Activated CD8-positive, alpha-beta memory T cell treated with anti-CD3 and anti-CD28 coated beads for 24 hours (primary cell): ENCODE results near the gene SMAD3.

Experiments used
- DNase-seq: peaks from one replicate; pipeline ENCODE4 v3.0.0-alpha.2; 2020

Gene SMAD3

GRCh38 chr15:67170143-67170925 is 104.9 kb downstream of the SMAD3 start:
- DNase-seq, result no peak

DNA sequence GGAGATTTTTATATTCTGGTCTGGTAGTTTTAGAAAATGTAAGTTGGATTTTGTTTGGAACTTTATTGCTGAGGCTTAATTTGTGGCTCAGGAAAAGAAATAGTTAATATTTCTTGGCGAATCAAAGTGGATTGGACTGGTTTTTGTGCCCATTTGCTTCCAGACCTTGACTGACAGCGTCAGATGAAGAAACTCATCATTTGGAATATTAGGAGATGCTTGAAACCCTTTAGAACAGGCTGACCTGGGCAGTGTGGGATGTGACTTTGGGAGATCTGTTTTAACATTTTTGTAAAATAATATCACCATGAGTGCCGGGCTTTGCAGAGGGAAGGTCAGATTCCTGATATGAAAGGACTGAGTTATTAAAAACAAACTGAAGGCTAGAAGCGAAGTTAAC is 106.1 kb downstream of the SMAD3 start:
- DNase-seq, result no peak

DNA sequence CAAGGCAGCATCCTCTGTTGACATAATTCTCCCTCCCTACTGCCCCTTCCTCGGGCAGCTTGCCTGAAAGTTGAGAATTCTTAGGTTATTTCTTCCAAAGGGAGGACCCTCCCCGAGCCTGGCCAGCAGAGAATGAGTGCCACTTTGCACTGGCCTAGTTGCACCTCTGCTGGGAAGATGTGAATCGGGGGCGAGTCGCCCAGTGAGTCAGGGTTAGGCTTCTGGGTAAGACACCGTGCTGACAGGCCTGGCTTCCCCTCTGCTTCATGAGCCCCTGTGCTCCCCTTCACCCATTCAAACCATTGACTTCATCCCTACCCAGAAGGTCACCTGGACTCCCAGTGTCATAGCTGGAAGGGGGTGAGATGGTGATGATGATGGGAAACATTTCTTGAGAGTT is 106.8 kb downstream of the SMAD3 start:
- DNase-seq, result no peak

DNA sequence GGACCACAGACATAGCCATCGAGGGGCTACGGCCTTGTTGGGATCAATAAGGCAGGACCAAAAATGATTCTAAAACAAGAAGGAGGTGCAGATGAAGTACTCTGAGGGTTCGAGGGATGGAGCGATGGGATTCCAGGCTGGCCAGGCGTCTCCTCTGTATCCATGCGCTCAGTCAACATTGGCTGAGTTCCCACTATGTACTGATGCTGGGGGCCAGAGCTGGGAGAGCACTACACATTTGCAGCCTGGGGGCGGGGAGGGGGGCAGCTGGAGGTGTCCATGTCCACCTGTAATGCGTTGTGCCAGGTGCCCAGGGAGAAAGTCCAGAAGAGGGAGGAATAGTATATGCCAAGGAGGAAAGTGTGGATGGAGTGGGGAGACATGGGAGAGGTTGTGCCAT is 107.6 kb downstream of the SMAD3 start:
- DNase-seq, result no peak

- DNase-seq, result no peak
Measured at GRCh38 chr15:67173786-67174185, 108.4 kb downstream of the SMAD3 start.

DNA sequence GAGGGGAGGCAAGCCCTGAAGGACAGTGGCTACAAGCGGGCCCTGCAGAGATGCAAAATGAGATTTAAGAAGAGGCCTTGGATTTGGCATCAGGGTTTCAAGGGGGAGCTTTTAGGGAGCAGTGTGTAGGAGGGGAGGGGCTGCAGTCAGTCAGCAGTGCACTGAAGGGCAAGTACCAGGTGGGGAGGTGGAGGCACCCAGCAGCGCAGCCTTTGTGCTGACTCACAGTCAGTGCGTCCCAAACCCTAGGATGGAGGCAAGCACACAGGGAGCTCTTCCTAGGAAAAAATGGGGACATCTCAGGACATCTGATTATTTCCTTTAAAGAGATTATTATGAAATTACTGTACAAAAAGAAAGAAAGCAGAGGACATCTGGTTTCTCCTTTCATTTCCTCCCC is 109.0 kb downstream of the SMAD3 start:
- no peak for DNase-seq

DNA sequence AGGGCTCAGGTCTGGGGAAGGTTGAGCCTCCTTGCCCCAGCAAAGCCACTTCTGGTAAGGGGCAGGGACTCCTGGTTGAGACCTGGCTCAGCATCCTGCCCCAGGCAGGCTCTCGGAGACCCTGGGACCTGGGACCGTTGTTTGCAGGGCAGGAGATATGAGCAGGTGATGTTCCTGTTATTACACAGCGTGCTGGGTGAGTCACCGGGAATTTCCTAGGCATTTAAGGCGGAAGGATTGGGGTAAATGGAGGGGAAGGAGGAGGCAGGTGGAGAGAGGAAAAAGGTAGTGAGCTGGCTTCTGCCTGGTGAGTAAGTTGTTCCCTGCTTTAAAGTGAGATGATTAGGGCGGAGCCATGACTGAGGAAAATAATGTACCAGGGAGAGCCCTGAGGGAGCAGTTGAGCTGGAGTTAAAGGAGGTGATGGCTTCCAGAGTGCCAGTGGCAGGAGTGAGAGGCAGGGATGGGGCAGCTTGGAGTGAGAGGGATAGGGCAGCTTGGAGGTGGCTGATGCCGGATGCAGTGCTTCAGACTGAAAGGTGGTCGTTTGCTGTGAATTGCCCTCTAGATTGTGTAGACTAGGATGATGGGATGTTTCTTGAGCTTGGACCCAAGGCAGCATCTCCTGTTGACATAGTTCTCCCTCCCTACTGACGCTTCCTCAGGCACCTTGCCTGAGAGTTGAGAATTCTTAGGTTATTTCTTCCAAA is 109.6 kb downstream of the SMAD3 start:
- DNase-seq, result no peak

DNA sequence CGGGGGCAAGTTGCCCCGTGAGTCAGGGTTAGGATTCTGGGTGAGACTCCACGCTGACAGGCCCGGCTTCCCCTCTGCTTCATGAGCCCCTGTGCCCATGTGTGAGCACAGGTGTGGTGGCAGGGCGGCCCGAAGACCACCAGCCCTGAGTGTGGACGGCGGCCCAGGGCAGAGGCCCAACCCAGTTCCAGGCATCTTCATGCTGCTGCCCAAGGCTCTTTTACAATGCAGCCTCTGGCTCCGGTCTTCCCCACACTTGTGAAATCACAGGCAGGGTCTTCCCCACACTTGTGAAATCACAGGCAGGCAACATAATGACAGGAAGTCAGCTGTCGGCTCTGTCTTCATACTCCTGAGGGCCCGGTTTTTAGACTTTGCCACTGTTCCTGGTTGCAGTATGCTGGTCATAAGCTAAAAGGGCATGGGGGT is 110.3 kb downstream of the SMAD3 start:
- DNase-seq, result no peak

GRCh38 chr15:67176195-67176971 is 111.0 kb downstream of the SMAD3 start:
- no peak for DNase-seq

DNA sequence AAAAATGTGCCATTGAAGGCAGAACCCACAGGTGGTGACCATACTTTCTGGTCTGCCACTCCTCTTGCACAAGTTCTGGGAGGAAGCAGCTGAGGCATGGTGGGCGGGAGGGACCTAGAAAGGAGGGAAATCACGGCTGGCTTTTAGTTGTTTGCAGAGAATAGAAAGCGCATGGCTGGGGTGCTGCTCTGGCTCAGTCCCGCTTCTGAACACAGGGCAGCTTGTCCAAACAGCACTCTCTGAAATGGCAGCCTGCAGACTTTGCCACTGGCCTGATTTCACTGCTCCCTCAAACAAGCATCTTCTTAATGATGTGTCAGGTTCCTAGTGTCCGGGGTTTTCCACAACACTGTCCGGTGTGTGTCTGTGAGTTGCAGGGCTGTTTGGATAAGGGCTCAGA is 112.3 kb downstream of the SMAD3 start:
- no peak for DNase-seq

- DNase-seq, result no peak
Measured at GRCh38 chr15:67178569-67179210, 113.3 kb downstream of the SMAD3 start.

DNA sequence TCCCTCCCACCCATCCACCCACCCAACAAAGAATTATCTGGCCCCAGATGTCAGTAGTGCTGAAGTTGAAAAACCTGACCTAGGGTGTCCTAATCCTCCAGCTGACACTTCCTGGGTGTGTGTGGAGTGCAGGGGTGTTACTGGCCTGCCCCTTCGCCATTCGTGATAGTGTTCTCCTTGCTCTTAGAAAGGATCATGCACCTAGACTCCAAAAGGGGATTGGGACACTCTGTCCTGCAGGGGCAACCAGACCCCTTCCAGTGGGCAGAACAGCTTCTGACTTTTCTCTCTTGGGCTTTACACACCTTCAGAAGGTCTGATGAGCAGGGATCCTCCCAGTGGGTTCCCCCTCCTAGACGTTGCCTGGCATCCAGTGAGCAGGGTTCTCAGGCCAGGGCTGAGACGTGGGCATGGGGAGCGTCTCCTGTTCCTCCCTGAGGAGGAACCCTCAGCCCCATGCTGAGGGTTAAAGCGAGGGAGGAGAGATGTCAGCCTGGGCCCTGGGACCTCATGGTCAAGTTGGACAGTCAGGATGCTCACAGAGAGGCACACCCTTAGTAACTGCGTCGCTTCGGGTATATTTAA is 114.1 kb downstream of the SMAD3 start:
- DNase-seq, result no peak

- DNase-seq, result no peak
Measured at GRCh38 chr15:67180035-67180434, 114.6 kb downstream of the SMAD3 start.

GRCh38 chr15:67180514-67181191 is 115.3 kb downstream of the SMAD3 start:
- DNase-seq, result no peak

GRCh38 chr15:67181221-67181639 is 115.8 kb downstream of the SMAD3 start:
- peak; percentile 53 for DNase-seq

- DNase-seq, result peak; percentile 35
Measured at GRCh38 chr15:67183443-67184169, 118.2 kb downstream of the SMAD3 start.

DNA sequence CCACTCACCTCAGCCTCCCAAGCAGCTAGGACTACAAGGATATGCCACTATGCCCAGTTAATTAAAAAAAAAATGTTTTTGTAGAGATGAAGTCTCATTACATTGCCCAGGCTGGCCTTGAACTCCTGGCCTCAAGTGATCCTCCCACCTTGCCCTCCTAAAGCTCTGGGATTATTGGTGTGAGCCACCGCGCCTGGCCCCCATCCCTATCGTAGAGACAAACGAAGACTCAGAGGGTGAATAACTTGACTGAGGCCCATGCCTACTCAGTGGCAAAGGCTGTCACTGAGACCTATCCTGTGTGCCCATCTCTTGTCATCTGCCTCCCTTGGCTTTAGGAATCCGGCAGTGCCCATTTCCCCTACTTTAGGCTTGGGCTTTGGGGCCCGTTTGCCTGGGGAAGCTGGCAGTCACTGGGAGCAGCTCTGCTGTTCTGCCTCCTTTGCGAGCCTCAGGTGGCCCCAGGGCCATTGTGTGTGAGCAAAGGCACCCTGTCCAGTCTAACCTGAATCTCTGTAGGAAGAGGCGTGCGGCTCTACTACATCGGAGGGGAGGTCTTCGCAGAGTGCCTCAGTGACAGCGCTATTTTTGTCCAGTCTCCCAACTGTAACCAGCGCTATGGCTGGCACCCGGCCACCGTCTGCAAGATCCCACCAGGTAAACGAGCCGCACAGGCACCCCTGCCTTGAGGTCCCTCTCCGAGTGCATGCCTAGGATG is 119.0 kb downstream of the SMAD3 start:
- DNase-seq, result peak; percentile 50

GRCh38 chr15:67185051-67185450 is 119.6 kb downstream of the SMAD3 start:
- no peak for DNase-seq

- peak; percentile 56 for DNase-seq
Measured at GRCh38 chr15:67185621-67186225, 120.3 kb downstream of the SMAD3 start.

GRCh38 chr15:67186226-67186649 is 120.8 kb downstream of the SMAD3 start:
- DNase-seq, result no peak
